GM12872 (cell line): ENCODE measurements around the gene ZNF383.

Experiments
- CTCF ChIP-seq: IDR thresholded peaks from 3 replicates; pipeline ENCODE4 v1.5.1; 2011; ENCODE audit warnings: low read depth, mild to moderate bottlenecking, low read length, moderate library complexity; ENCODE audit not compliant: insufficient read depth

Gene ZNF383

GRCh38 chr19:37226248-37226647, 8.2 kb downstream of the ZNF383 start:
- no peak for TF ChIP-seq CTCF

- peak; percentile 47; the same call in 2 of the 3 replicates for TF ChIP-seq CTCF
Measured at GRCh38 chr19:37227996-37228395, 10.0 kb downstream of the ZNF383 start.

- no peak for TF ChIP-seq CTCF
Measured at GRCh38 chr19:37243206-37243632, 25.2 kb downstream of the ZNF383 start.

GRCh38 chr19:37251308-37252229, 33.6 kb downstream of the ZNF383 start:
- TF ChIP-seq CTCF = no peak
